Loucy (cell line): ENCODE data around the gene FOXL3.

Source experiments
- H2AFZ ChIP-seq: fragments of 200-600 bp; sonication (generic); 2 replicates; pipeline ENCODE4 v1.6.0; 2016; ENCODE audit warnings: antibody characterized with exemption, mild to moderate bottlenecking, low read length, moderate library complexity
- H3F3A ChIP-seq: fragments of 200-600 bp; 2 replicates; pipeline ENCODE4 v1.6.0; 2016; ENCODE audit warnings: antibody characterized with exemption, low read depth, mild to moderate bottlenecking
- H3K27me3 ChIP-seq: fragments of 200-600 bp; sonication (generic); 2 replicates; pipeline ENCODE4 v1.6.1; 2014; ENCODE audit warnings: low read length, mild to moderate bottlenecking; ENCODE audit not compliant: insufficient read depth, poor library complexity, severe bottlenecking
- H3K36me3 ChIP-seq: fragments of 200-600 bp; sonication (generic); 2 replicates; pipeline ENCODE4 v1.6.1; 2016; ENCODE audit warnings: low read length; ENCODE audit not compliant: insufficient read depth
- H3K4me1 ChIP-seq: fragments of 200-600 bp; sonication (generic); 2 replicates; pipeline ENCODE4 v1.5.1; 2014; ENCODE audit warnings: low read length, mild to moderate bottlenecking; ENCODE audit not compliant: insufficient read depth, poor library complexity, severe bottlenecking
- H3K4me2 ChIP-seq: fragments of 200-600 bp; sonication (generic); 2 replicates; pipeline ENCODE4 v1.6.0; 2014; ENCODE audit warnings: antibody characterized with exemption, low read length, low read depth, mild to moderate bottlenecking; ENCODE audit not compliant: poor library complexity, severe bottlenecking
- H3K4me3 ChIP-seq: fragments of 200-600 bp; sonication (generic); 2 replicates; pipeline ENCODE4 v1.5.1; 2014; ENCODE audit warnings: low read length, mild to moderate bottlenecking, mixed read lengths; ENCODE audit not compliant: poor library complexity, severe bottlenecking
- H3K79me2 ChIP-seq: fragments of 200-600 bp; sonication (generic); 2 replicates; pipeline ENCODE4 v1.6.1; 2014; ENCODE audit warnings: low read length; ENCODE audit not compliant: insufficient read depth
- H3K9ac ChIP-seq: fragments of 200-600 bp; sonication (generic); 2 replicates; pipeline ENCODE4 v1.6.0; 2014; ENCODE audit warnings: mild to moderate bottlenecking, low read depth, low read length, moderate library complexity; ENCODE audit not compliant: poor library complexity, severe bottlenecking
- H3K9me2 ChIP-seq: fragments of 200-600 bp; sonication (generic); replicated peaks from 2 replicates; pipeline ENCODE4 v1.6.1; 2016; ENCODE audit warnings: low read depth, low read length, mixed read lengths
- H3K9me3 ChIP-seq: fragments of 200-600 bp; sonication (generic); 2 replicates; pipeline ENCODE4 v1.6.1; 2014; ENCODE audit warnings: mild to moderate bottlenecking, antibody characterized with exemption, low read length, low read depth; ENCODE audit not compliant: insufficient read depth
- H4K20me1 ChIP-seq: fragments of 200-600 bp; sonication (generic); 2 replicates; pipeline ENCODE4 v1.6.0; 2014; ENCODE audit warnings: antibody characterized with exemption, low read length, mild to moderate bottlenecking; ENCODE audit not compliant: insufficient read depth, poor library complexity, severe bottlenecking
- CTCF ChIP-seq: fragments of 200-600 bp; sonication (generic); conservative IDR thresholded peaks from 2 replicates; pipeline ENCODE4 v1.5.1; 2014; ENCODE audit warnings: mild to moderate bottlenecking, antibody characterized with exemption, low read length
- EZH2phosphoT487 ChIP-seq: fragments of 200-600 bp; IDR thresholded peaks from 2 replicates; pipeline ENCODE4 v1.6.1; 2018; ENCODE audit warnings: antibody characterized with exemption, mild to moderate bottlenecking, moderate library complexity, borderline replicate concordance

Gene FOXL3

GRCh38 chr7:286266-286665, 3.7 kb upstream of the FOXL3 start:
- H3K4me1 ChIP-seq = no peaks in the 10 kb centered on the region
- no peak overlapping the region for H3K9ac ChIP-seq
- no peaks in the 10 kb centered on the region for H3K27me3 ChIP-seq
- no peaks in the 10 kb centered on the region for H4K20me1 ChIP-seq
- no peaks in the 10 kb centered on the region for H3K9me2 ChIP-seq
- H3K79me2 ChIP-seq = no peaks in the 10 kb centered on the region
- H3K4me3 ChIP-seq = no peak overlapping the region
- no peak overlapping the region for H3K4me2 ChIP-seq
- peaks cover 35% of the 10 kb centered on the region; the same call in 1 of the 2 replicates for H3K9me3 ChIP-seq
- no peaks in the 10 kb centered on the region for H3F3A ChIP-seq
- TF ChIP-seq EZH2phosphoT487 (no peak), CTCF (no peak)
- no peak overlapping the region for H2AFZ ChIP-seq
- no peaks in the 10 kb centered on the region for H3K36me3 ChIP-seq

- Histone ChIP-seq H2AFZ (no peak overlapping the region), H3K79me2 (no peaks in the 10 kb centered on the region), H3K4me1 (no peaks in the 10 kb centered on the region), H3K9ac (no peak overlapping the region), H4K20me1 (no peaks in the 10 kb centered on the region), H3K27me3 (no peaks in the 10 kb centered on the region), H3K4me3 (no peak overlapping the region), H3K36me3 (no peaks in the 10 kb centered on the region), H3K4me2 (no peak overlapping the region), H3K9me3 (peaks cover 31% of the 10 kb centered on the region; the same call in 1 of the 2 replicates), H3F3A (no peaks in the 10 kb centered on the region), H3K9me2 (no peaks in the 10 kb centered on the region)
- no peak for TF ChIP-seq CTCF
- TF ChIP-seq EZH2phosphoT487 = no peak
Observed at GRCh38 chr7:288671-289101, 1.3 kb upstream of the FOXL3 start.

DNA sequence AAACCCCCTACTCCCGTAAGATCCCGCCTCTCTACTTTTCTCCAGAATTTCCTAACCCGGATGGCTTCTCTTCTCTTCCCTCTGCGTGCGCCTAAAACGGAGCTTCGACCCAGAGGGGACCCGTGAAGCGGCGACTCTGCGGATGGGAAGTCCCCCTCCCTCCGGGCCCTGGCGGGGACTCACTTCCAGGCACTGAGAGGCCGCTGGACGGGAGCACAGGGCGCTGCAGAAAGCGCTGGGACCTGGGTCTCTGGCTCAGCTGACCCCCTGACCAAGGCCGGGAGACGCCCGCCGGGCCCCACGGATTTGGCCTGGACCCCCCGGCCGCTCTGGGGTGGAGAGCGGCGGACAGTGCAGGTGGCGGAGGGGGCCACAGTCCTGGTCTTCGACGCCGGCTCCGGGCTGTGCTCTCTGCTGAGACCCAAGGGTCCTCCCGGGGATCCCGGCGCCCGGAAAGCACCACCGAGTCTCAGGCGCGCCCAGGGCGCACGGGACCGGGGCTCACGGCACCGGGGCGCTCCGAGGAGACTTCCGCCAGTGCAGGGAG, 688 bp upstream of the FOXL3 start:
- H2AFZ ChIP-seq = no peak overlapping the region
- no peaks in the 10 kb centered on the region for H3K79me2 ChIP-seq
- peaks cover 32% of the 10 kb centered on the region; the same call in 1 of the 2 replicates for H3K9me3 ChIP-seq
- no peak overlapping the region for H3K4me2 ChIP-seq
- H3K27me3 ChIP-seq = no peaks in the 10 kb centered on the region
- no peaks in the 10 kb centered on the region for H3K4me1 ChIP-seq
- no peaks in the 10 kb centered on the region for H3K36me3 ChIP-seq
- H4K20me1 ChIP-seq = no peaks in the 10 kb centered on the region
- no peak overlapping the region for H3K4me3 ChIP-seq
- TF ChIP-seq CTCF (no peak), EZH2phosphoT487 (no peak)
- H3F3A ChIP-seq = no peaks in the 10 kb centered on the region
- no peak overlapping the region for H3K9ac ChIP-seq
- H3K9me2 ChIP-seq = no peaks in the 10 kb centered on the region
